ENCODE data around the gene CCDC7.

The CCDC7 gene

GRCh38 chr10:32410569-32410968, 35.4 kb upstream of the CCDC7 start:
- no peak overlapping the region for H3K9ac ChIP-seq (ENCODE audit: low read depth, low read length, poor library complexity)
- no peak overlapping the region for H3K4me2 ChIP-seq (ENCODE audit: insufficient read depth, low read length, poor library complexity, severe bottlenecking)
- H4K91ac ChIP-seq (ENCODE audit: low read depth, low read length, poor library complexity): no peak overlapping the region
- no peak overlapping the region for H3K4ac ChIP-seq (ENCODE audit: low read length)
- no peak overlapping the region for H3K27ac ChIP-seq (replicated peaks; ENCODE audit: low read length)
- no peaks in the 10 kb centered on the region for H3K36me3 ChIP-seq (replicated peaks in 1 of 2; ENCODE audit: control insufficient read depth in 2 of 2, insufficient read depth in 2 of 2, low read length in 2 of 2)
- DNase-seq (ENCODE audit: low spot score): no peak
- H3K18ac ChIP-seq (ENCODE audit: low read length): no peak overlapping the region
- no peak overlapping the region for H2AFZ ChIP-seq (ENCODE audit: low read length)
- no peaks in the 10 kb centered on the region for H3K79me1 ChIP-seq (ENCODE audit: low read depth, low read length)
- H2AK5ac ChIP-seq (ENCODE audit: low read depth, low read length): no peak overlapping the region
- no peak overlapping the region for H2BK5ac ChIP-seq (ENCODE audit: low read length)
- no peak overlapping the region for H3K14ac ChIP-seq (ENCODE audit: low read length)
- H3K9me3 ChIP-seq (replicated peaks in 1 of 2; ENCODE audit: control insufficient read depth in 2 of 2, insufficient read depth in 1 of 2, low read depth in 1 of 2, low read length in 2 of 2): no peaks in the 10 kb centered on the region
- H3K4me1 ChIP-seq (ENCODE audit: control insufficient read depth in 2 of 2, insufficient read depth in 1 of 2, low read depth in 1 of 2, low read length in 2 of 2): no peaks in the 10 kb centered on the region
- H3K23ac ChIP-seq (ENCODE audit: low read depth, low read length, poor library complexity): no peak overlapping the region
- H2BK15ac ChIP-seq (ENCODE audit: low read length): no peak overlapping the region
- no peak overlapping the region for H4K8ac ChIP-seq (ENCODE audit: low read depth, low read length)
- no peak overlapping the region for H3K4me3 ChIP-seq (ENCODE audit: low read length in 2 of 2)
- H2BK120ac ChIP-seq (ENCODE audit: low read depth, low read length): no peak overlapping the region
- no peak overlapping the region for H2BK12ac ChIP-seq (ENCODE audit: low read length)
- WGBS, 2 donors (ENCODE audit: extremely low coverage in 2 of 2, insufficient read length in 2 of 2, insufficient replicate concordance in 1 of 2): no CpG with 5 or more reads among the region's 8 CpGs
- H3K27me3 ChIP-seq (ENCODE audit: control insufficient read depth in 3 of 3, insufficient read depth in 3 of 3, low read depth in 1 of 3, low read length in 3 of 3): peaks cover 0 to 7% (median 0%) of the 10 kb centered on the region in 3 experiments

- Histone ChIP-seq H2BK12ac (ENCODE audit: low read length) (no peak overlapping the region), H3K4ac (ENCODE audit: low read length) (no peak overlapping the region), H2BK120ac (ENCODE audit: low read depth, low read length) (no peak overlapping the region), H3K9ac (ENCODE audit: low read depth, low read length, poor library complexity) (no peak overlapping the region), H2BK5ac (ENCODE audit: low read length) (no peak overlapping the region), H4K91ac (ENCODE audit: low read depth, low read length, poor library complexity) (no peak overlapping the region), H2BK15ac (ENCODE audit: low read length) (no peak overlapping the region), H2AK5ac (ENCODE audit: low read depth, low read length) (no peak overlapping the region), H3K4me1 (ENCODE audit: control insufficient read depth in 2 of 2, insufficient read depth in 1 of 2, low read depth in 1 of 2, low read length in 2 of 2) (no peaks in the 10 kb centered on the region), H3K18ac (ENCODE audit: low read length) (no peak overlapping the region), H3K4me3 (ENCODE audit: low read length in 2 of 2) (no peak overlapping the region), H3K4me2 (ENCODE audit: insufficient read depth, low read length, poor library complexity, severe bottlenecking) (no peak overlapping the region), H3K14ac (ENCODE audit: low read length) (no peak overlapping the region), H3K27ac (replicated peaks; ENCODE audit: low read length) (no peak overlapping the region), H3K9me3 (replicated peaks in 1 of 2; ENCODE audit: control insufficient read depth in 2 of 2, insufficient read depth in 1 of 2, low read depth in 1 of 2, low read length in 2 of 2) (no peaks in the 10 kb centered on the region), H4K8ac (ENCODE audit: low read depth, low read length) (no peak overlapping the region), H3K23ac (ENCODE audit: low read depth, low read length, poor library complexity) (no peak overlapping the region), H2AFZ (ENCODE audit: low read length) (no peak overlapping the region), H3K27me3 (ENCODE audit: control insufficient read depth in 3 of 3, insufficient read depth in 3 of 3, low read depth in 1 of 3, low read length in 3 of 3) (peaks cover 0 to 7% (median 0%) of the 10 kb centered on the region in 3 experiments), H3K36me3 (replicated peaks in 1 of 2; ENCODE audit: control insufficient read depth in 2 of 2, insufficient read depth in 2 of 2, low read length in 2 of 2) (no peaks in the 10 kb centered on the region), H3K79me1 (ENCODE audit: low read depth, low read length) (no peaks in the 10 kb centered on the region)
- no peak for DNase-seq (ENCODE audit: low spot score)
- WGBS, 2 donors (ENCODE audit: extremely low coverage in 2 of 2, insufficient read length in 2 of 2, insufficient replicate concordance in 1 of 2): no CpG with 5 or more reads among the region's 2 CpGs
These were observed 34.0 kb upstream of the CCDC7 start for GRCh38 chr10:32411797-32412498.

GRCh38 chr10:32412499-32412853, 33.5 kb upstream of the CCDC7 start:
- Histone ChIP-seq H3K27ac (replicated peaks; ENCODE audit: low read length) (no peak overlapping the region), H2BK12ac (ENCODE audit: low read length) (no peak overlapping the region), H3K4me1 (ENCODE audit: control insufficient read depth in 2 of 2, insufficient read depth in 1 of 2, low read depth in 1 of 2, low read length in 2 of 2) (no peaks in the 10 kb centered on the region), H3K9ac (ENCODE audit: low read depth, low read length, poor library complexity) (no peak overlapping the region), H3K23ac (ENCODE audit: low read depth, low read length, poor library complexity) (no peak overlapping the region), H3K27me3 (ENCODE audit: control insufficient read depth in 3 of 3, insufficient read depth in 3 of 3, low read depth in 1 of 3, low read length in 3 of 3) (peaks cover 0 to 7% (median 0%) of the 10 kb centered on the region in 3 experiments), H3K4ac (ENCODE audit: low read length) (no peak overlapping the region), H3K18ac (ENCODE audit: low read length) (no peak overlapping the region), H2BK15ac (ENCODE audit: low read length) (no peak overlapping the region), H4K8ac (ENCODE audit: low read depth, low read length) (no peak overlapping the region), H3K4me3 (ENCODE audit: low read length in 2 of 2) (no peak overlapping the region), H3K36me3 (replicated peaks in 1 of 2; ENCODE audit: control insufficient read depth in 2 of 2, insufficient read depth in 2 of 2, low read length in 2 of 2) (no peaks in the 10 kb centered on the region), H2BK5ac (ENCODE audit: low read length) (no peak overlapping the region), H2BK120ac (ENCODE audit: low read depth, low read length) (no peak overlapping the region), H3K14ac (ENCODE audit: low read length) (no peak overlapping the region), H3K9me3 (replicated peaks in 1 of 2; ENCODE audit: control insufficient read depth in 2 of 2, insufficient read depth in 1 of 2, low read depth in 1 of 2, low read length in 2 of 2) (no peaks in the 10 kb centered on the region), H3K79me1 (ENCODE audit: low read depth, low read length) (no peaks in the 10 kb centered on the region), H2AFZ (ENCODE audit: low read length) (no peak overlapping the region), H3K4me2 (ENCODE audit: insufficient read depth, low read length, poor library complexity, severe bottlenecking) (no peak overlapping the region), H4K91ac (ENCODE audit: low read depth, low read length, poor library complexity) (no peak overlapping the region), H2AK5ac (ENCODE audit: low read depth, low read length) (no peak overlapping the region)
- no peak for DNase-seq (ENCODE audit: low spot score)
- whole genome bisulfite sequencing, 2 donors (ENCODE audit: extremely low coverage in 2 of 2, insufficient read length in 2 of 2, insufficient replicate concordance in 1 of 2): no CpG with 5 or more reads among the region's 2 CpGs

GRCh38 chr10:32413513-32413912, 32.4 kb upstream of the CCDC7 start:
- Histone ChIP-seq H2BK12ac (ENCODE audit: low read length) (no peak overlapping the region), H3K79me1 (ENCODE audit: low read depth, low read length) (no peaks in the 10 kb centered on the region), H2BK15ac (ENCODE audit: low read length) (no peak overlapping the region), H3K4ac (ENCODE audit: low read length) (no peak overlapping the region), H3K9ac (ENCODE audit: low read depth, low read length, poor library complexity) (no peak overlapping the region), H3K4me2 (ENCODE audit: insufficient read depth, low read length, poor library complexity, severe bottlenecking) (no peak overlapping the region), H2BK120ac (ENCODE audit: low read depth, low read length) (no peak overlapping the region), H3K36me3 (replicated peaks in 1 of 2; ENCODE audit: control insufficient read depth in 2 of 2, insufficient read depth in 2 of 2, low read length in 2 of 2) (no peaks in the 10 kb centered on the region), H2AK5ac (ENCODE audit: low read depth, low read length) (no peak overlapping the region), H3K4me1 (ENCODE audit: control insufficient read depth in 2 of 2, insufficient read depth in 1 of 2, low read depth in 1 of 2, low read length in 2 of 2) (no peaks in the 10 kb centered on the region), H3K27me3 (ENCODE audit: control insufficient read depth in 3 of 3, insufficient read depth in 3 of 3, low read depth in 1 of 3, low read length in 3 of 3) (peaks cover 0 to 7% (median 0%) of the 10 kb centered on the region in 3 experiments), H3K27ac (replicated peaks; ENCODE audit: low read length) (no peak overlapping the region), H3K9me3 (replicated peaks in 1 of 2; ENCODE audit: control insufficient read depth in 2 of 2, insufficient read depth in 1 of 2, low read depth in 1 of 2, low read length in 2 of 2) (no peaks in the 10 kb centered on the region), H2BK5ac (ENCODE audit: low read length) (no peak overlapping the region), H4K8ac (ENCODE audit: low read depth, low read length) (no peak overlapping the region), H2AFZ (ENCODE audit: low read length) (no peak overlapping the region), H3K23ac (ENCODE audit: low read depth, low read length, poor library complexity) (no peak overlapping the region), H3K18ac (ENCODE audit: low read length) (no peak overlapping the region), H3K14ac (ENCODE audit: low read length) (no peak overlapping the region), H4K91ac (ENCODE audit: low read depth, low read length, poor library complexity) (no peak overlapping the region), H3K4me3 (ENCODE audit: low read length in 2 of 2) (no peak overlapping the region)
- WGBS, 2 donors (ENCODE audit: extremely low coverage in 2 of 2, insufficient read length in 2 of 2, insufficient replicate concordance in 1 of 2): no CpG with 5 or more reads among the region's 2 CpGs
- DNase-seq (ENCODE audit: low spot score): no peak
